HG02970 (cell line): Measurements from ENCODE around the gene ST3GAL4.
"Not testable (repeated sequence)": the region's sequence is repeated elsewhere in the genome, so short reads cannot be mapped to it uniquely, and the experiment has no call there.

Source experiments
- ATAC-seq: cut with Tn5 transposase; IDR thresholded peaks from one replicate; pipeline ENCODE4 v1.9.1; 2021; ENCODE audit warnings: mild to moderate bottlenecking, moderate library complexity, moderate number of reproducible peaks; ENCODE audit not compliant: unreplicated experiment, low FRiP score

Gene ST3GAL4

DNA sequence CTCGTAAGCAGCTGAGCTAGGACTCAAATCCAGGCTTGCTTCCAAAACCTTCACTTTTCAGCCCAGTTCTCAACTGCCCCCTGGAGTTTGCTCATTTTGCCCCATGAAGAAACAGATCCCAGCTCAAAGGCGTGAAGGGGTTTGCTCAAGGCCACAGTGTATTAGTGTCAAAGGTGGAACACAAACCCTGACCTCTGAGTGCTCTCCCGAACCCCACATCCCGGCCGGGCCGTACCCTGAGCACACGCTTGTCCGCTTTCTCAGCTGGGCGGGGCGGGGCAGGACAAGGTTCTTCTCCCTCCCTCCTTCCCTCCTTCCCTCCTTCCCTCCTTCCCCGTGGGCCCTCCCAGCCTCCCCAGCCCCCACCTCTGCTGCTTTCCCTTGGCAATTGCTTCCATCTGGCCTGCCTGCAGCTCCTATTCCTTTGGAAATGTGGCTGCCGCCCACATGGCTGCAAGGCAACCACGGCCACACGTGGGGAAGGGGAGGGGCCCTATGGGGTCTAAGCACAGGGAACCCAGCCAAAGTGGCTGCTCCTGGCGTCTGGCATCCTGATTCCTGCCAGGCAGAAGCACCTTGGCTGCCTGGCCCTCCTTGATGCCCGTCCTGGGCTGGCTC is 4.1 kb downstream of the ST3GAL4 start:
- no peak for ATAC-seq

DNA sequence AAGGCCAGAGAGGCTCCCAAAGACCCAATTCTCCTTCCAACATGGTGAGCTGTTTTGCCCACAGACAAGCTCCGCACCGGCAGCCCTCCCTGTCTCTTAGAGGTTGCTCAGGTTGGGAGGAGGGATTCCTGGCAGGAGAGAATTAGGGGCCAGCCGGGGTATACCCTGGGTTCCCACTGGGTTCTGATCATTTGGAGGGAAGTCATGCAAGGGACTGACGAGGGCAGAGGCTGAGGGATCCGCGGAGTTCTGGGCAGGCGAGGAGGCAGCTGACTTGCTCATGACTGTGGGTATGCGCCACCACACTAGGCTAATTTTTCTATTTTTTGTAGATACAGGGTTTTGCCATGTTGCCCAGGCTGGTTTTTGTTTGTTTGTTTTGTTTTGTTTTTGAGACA is 4.6 kb downstream of the ST3GAL4 start:
- ATAC-seq, result no peak

DNA sequence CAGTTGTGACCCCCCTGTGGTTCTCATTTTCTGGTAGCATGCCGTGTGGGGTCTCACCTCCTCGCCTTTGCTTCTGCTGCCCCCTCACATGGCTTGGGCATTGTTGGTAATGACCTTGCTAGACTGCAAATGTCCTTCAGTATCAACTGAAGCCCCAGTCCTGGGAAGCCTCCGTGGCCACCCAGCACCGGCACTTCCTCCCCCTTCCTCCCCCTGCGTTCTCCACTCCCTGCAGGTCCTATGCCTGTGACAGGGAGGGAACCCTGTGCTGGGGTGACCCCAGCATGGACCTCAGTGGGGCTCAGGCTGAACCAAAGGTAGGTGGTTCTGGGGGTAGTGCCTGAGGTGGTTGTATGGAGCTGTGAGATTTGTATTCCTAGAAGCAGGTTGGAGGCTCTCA is 5.9 kb downstream of the ST3GAL4 start:
- ATAC-seq, result no peak

DNA sequence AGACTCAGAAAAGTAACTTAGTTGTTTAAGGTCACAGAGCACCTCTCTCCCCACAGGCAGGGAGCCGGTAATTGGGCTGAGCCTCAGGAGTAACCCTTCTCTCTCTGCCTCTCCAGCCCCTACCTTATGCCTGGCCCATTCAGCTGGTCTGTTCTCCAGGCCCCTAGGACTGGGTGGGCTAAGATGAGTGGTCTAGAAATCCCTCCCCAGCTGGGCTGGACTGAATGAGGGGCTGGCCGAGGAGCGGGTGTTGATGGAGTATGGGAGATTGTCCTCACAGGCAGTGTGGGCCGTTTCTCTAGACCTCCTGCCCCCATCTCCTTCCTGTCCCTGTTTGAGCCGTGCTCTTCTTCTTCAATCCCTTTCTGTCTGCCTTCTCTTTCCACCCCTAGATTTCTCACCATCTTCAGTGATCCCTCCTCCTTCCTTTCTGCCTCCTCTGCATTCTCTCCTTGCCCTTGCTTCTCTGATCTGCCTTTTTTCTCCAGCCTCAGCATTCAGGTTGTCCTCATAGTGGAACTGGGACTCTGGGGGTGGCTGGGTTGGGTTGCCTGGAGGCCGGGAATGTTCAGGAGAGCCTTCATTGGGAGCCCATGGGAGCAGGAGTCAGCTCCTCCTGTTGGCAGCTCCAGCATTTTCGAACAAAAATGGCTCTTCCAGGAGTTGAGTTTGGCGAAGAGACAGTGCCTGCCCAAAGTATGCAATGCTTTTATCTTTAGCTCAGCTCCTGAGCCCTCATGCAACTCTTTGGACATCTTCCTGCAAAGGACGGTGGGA is 7.6 kb downstream of the ST3GAL4 start:
- no peak for ATAC-seq

DNA sequence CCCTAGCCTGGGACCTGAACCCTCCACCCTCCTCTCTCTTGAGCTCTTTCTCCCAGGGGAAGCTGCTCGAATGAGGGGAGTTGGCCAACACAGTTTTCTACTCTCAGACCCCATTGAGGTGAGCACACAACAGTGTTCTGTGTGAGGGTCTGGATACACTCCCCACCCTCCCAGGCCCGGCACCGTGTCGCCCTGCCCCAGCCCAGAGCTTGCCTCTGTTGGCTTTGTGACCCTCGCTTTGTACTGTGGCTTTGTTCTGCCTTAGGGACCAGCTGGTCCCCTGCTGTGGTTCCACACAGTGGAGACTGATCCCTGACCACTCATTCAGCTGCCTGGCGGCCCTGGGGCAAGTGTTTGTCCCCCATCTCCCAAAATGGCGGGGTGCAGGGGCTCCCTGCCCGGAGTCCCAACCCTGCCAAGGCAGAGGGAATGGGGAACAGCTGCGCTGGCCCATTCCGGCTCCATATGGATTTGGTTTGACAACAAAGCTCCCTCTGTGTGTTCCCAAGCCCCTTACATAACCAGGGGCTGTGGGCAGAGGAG is 8.3 kb downstream of the ST3GAL4 start:
- ATAC-seq, result no peak

DNA sequence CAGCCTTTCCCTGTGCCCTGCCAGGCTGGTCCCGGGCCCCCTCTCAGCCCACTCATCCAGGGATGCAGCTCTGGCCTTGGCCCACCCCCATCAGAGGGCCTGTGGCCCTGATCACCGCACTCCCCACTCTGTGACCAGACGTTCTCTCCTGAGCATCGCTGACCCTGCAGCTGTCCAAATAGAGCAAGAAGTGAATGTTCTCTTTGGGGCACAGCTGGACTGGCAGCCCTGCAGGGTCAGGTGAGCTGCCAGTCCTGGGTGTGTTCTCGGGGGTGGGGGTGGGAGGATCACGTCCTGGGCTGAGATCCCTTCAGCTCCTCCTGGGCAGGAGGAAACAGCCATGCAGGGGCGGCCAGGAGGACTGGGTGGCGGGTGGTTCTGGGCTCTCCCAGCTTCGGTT is 9.2 kb downstream of the ST3GAL4 start:
- ATAC-seq, result not testable (repeated sequence)

DNA sequence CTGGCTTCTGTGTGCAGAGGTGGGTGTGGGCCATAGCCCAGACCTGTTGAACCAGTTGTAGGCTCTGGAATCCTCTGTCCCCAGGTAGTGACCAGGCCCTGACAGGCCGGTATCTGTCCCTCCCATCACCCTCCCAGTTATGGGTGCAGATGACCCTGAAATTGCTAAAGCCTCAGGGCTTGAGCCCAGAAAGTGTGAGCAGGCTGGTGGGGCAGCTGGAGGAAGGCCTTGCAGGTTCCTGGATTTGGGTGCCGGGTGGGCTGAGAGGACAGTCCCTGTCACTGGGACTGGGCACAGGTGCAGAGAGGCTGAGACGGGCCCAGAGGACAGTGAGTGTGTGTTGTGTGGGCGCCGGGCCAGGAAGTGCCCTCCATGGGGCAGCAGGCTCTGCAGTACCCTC is 10.0 kb downstream of the ST3GAL4 start:
- not testable (repeated sequence) for ATAC-seq

DNA sequence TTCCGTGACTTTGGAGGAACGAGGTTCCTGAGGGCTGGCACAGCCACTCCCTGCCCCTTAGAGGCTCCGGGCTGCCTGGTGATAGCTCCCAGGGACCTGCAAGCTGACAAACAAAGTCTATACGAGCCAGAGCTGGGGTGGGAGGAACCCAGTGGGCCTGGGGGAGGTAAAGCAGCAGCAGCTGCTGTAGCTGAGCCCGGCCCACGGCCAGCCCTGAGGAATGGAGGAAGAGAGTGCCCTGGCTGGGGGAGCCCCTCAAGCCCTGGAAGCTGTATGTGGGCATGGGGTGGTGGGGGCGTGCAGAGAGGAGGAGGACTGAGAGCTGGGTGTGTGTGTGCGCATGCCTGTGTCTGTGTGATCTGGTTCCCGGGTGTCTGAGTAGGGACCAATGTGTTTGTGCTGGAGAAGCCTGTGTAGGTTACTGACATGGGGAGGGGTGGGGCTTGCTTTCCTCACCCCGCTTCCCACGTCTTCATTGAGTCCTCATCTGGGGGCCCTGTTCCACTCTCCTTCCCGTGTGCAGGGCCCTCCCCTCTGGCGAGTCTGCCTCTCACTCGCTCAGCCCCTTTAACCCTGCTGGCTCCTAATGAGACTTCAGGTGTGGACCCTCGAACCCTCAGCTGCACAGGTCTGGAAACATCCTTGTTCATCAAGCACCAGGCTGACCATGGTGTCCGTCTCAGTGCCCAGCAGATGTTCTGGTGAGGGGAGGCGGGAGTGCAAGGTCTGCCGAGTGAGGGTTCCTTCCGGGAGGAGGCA is 10.8 kb downstream of the ST3GAL4 start:
- no peak for ATAC-seq

DNA sequence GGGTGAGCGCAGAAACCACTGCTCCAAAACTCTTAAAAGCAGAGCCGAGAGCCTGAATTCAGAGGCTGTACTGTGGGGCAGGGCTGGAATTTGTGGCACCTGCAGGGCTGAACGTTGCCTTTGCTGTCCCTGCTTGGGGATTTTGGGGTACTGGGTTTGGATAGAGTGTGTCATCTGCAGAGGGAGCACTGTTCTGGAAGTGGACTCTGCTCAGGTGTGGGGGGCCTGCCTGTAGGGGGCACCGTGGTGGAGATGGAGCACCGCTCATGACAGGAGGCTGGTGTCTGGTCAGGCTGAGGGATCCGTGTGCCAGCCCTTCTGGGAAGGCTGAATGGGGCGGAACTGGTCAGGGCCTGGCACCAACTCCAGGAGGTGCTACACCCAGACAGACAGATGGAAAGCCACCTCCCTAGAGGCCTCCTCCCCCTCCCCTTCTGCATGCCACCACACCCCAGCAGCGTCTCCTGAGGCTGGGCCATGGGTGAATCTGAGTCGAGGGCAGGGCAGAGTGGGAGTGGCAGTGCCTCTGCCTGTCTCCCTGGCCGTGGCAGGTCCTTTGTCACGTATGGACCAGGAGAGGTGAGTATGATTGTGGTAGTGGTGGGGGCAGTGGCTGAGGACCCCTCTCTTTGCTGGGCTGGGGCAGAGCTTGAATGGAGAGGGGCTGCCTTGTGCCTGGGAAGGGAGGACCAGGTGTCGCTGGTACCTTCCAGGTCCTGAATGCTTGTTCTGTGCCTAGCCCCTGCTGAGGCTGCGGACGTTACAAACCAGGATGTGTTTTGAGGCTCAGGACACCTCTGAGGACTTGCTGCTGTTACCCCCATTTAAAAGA is 11.6 kb downstream of the ST3GAL4 start:
- not testable (repeated sequence) for ATAC-seq

DNA sequence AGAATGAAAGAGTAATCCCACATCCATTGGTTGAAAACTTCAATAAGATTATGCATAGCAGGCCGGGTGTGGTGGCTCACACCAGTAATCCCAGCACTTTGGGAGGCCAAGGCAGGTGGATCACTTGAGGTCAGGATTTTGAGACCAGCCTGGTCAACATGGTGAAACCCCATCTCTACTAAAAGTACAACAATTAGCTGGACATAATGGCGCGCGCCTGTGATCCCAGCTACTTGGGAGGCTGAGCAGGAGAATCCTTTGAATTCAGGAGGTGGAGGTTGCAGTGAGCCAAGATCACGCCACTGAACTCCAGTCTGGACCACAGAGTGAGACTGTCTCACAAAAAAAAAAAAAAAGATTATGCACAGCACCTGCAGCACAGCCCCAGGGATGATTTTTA is 12.3 kb downstream of the ST3GAL4 start:
- ATAC-seq, result not testable (repeated sequence)

DNA sequence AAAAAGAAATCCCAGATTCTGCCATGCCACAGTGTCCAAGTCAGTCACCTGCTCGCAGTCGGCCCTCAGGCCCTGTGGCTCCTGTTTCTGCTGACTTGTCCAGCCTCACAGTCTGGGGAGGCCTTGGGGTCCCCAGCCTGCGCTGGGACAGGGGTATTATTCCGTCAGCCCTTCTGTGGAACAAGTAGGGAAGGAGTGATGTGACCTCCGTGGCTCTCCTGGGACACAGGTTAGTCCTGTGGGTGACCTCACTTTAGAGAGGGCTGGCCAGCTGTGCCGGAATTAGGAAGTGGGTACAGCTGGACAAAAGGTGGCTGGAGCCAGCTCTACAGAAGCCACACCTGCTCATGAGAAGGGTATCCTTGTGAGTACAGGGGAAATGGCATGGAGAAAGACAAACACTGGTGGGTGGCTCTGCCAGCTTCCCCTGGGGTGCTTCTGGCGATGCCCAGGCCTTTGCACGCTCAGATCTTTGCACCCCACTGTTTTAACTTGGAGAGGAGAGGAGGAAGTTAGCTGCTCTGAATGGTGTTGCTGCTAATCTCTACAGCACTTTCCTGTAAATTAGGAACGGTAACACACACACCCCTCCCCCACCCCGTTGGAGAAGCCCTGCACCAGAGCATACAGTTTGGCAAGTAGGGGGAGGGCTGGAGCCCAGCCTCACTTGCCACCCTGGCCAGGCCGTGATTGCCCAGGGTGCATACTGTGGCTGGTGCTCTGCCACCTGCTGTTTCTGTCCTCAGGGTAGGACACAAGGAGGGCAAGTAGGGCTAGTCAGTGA is 13.0 kb downstream of the ST3GAL4 start:
- ATAC-seq, result not testable (repeated sequence)

DNA sequence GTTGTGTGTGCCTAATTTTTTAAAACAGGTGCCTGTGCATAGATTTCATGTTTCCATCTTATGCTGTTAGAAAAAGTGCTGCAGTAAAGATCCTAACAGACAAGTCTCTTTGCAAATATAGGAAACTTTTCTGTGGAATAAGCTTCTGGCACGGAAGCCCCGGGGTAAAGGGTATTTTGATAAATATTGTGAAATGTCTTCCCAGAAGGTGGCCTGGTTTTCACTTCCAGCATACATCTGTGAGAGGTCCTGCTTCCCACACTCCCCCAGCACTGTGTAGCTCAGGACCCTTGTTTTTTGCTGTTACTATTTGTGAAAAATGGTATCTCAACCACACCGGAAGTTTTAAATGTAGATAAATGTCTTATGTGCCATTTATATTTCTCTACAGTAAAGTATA is 14.5 kb downstream of the ST3GAL4 start:
- ATAC-seq, result no peak

DNA sequence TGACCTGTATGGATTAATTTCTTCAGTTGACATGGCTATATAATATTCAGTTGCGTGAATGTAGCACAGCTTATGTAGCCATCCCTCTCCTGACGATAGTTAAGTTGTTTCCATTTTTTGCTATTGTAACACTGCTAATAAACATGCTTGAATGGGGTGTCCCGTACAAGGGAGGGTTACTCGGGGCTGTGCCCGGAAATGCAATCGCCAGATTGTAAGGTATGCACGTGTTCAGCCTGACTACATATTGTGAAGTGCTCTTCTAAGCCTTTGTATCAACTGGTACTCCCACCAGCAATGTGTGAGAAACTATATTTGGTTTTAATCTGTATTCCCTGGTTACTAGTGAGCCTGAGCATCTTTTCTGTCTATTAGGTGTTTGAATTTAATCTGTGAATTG is 16.1 kb downstream of the ST3GAL4 start:
- ATAC-seq, result no peak

DNA sequence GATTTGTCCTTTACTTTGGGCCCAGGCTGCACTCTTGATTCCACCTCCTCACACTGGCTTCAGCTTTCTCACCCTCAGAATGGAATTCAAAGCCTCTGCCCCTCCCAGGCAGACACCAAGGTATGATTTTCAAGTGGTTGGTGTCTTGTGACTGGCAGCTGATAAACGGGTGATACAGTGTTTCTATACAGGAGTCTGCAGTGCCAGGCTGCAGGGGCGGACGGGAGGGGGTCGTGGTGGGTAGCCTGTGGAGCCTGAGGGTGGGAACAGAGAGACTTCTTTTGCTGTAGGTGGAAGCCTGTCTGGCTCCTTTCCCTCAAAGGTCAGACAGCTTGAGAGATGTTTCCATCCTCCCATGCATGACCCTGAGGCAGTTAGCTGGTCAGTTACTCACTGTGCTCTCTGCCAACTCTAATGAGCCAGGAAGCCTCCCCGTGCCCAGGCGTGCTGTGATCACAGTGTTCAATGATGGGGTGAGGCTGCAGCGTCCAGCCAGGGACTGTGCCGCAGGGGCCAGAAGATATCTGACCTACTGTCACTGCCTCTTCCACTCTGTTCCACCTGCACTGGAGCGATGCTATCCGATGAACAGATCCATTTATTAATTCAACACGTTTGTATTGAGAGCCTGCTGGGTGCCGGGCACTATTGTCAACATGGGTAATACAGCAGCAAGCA is 18.0 kb downstream of the ST3GAL4 start:
- not testable (repeated sequence) for ATAC-seq

DNA sequence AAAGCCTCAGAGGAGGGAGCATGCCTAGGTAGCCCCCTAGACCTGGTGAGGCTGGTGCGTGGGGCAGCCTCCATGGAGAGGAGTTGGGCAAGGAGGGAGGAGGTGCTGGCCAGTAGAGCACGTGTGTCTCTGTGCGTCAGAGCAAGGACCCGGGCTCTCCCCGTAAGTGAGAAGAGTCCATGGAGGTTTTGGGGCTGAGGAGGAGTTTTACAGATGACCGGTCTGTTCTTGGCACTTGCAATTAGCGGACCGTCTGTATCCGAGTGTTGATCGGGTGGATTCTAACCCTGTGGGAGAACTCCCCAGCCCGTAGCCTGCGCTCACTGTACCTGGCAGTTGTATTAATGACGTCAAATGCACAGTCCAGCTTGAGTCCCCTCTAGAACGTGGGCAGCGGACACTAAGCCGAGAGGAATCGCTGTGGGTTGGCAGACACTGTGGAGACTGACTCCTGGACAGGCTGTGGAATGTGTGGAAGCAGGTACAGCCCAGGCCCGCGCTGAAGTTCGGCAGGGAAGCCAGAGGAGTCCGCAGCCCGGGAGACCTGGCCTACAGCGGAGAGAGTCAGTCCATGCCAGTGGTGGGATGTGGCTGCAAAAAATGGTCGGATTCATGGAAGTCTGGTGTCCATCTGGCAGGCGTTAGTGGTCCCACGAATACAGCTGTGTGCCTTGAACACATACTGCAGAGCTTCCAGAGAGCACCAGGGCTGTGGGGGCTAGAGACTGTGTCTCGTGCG is 19.2 kb downstream of the ST3GAL4 start:
- not testable (repeated sequence) for ATAC-seq

DNA sequence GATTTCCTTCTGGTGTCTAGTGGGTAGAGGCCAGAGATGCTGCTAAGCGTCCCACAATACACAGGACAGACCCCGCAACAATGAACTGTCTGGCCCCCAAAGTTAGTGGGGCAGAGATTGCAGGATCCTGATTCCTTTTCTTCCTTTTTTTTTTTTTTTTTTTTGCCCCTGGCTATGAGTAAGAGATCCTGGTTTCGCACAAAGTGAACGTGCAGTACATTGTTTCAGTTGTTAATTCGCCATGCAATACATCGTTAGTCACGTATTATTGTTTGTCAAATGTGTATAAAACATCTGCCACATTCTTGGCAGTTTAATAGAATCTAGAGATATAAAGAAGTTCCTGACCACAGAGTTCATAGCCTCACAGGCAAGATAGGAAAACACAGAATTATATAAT is 20.2 kb downstream of the ST3GAL4 start:
- no peak for ATAC-seq

DNA sequence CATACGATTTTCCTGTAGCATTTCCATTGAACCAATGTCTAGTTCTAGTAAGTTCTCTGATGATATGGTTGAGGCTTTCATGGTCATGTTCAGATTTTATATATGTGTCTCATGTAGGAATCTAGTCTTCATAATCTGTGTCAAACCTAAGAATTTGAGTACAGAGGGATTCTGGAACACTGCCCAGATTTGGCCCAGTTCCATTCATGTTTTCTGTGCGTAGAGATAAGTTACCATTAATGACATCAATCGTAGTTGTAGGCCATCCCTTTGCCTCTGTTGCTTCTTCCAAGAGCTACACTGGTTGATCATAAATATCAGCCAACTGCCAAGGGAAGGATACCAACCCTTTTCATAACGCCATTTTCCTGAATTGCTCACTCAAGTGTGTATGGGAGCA is 23.3 kb downstream of the ST3GAL4 start:
- no peak for ATAC-seq

DNA sequence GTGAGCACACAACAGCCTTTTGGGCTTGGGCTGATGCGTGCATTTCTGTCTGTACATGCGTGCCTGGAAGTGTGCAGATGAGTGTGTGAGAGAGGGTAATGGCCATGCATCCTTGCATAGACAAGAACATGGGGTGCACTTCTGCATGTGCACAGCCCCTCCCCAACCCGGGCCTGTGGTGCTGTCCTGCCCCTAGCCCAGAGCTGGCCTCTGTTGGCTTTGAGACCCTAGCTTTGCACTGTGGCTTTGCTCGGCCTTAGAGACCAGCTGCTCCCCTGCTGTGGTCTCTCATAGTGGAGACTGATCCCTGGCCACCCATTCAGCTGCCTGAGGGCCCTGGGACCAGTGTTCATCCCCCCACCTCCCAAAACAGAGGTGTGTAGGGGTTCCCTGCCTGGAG is 25.4 kb downstream of the ST3GAL4 start:
- no peak for ATAC-seq
